Iris pigment epithelial cell (primary cell): ENCODE results near the gene ZNF683.
A peak's percentile ranks its signal among the peaks of the same experiment; 100 is the strongest.
"Not testable (repeated sequence)": the region's sequence is repeated elsewhere in the genome, so short reads cannot be mapped to it uniquely, and the experiment has no call there.

ENCODE experiments used
- DNase-seq: peaks from one replicate; pipeline ENCODE4 v3.0.0-alpha.2; 2011; ENCODE audit warnings: low read depth

ZNF683 gene

DNA sequence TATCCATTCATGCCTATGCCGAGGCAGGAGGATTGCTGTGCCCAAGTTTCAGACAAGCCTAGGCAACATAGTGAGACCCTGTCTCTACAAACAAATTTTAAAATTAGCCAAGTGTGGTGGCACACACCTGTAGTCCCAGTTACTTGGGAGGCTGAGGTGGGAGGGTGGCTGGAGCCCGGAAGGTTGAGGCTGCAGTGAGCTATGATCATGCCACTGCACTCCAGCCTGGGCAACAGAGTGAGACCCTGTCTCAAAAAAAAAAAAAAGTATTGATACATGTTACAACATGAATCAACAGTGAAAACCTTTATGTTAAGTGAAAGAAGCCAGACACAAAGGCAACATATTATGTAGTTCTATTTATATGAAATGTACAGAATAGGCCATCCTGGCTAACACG lies 12.5 kb upstream of the ZNF683 start:
- DNase-seq: not testable (repeated sequence)

GRCh38 chr1:26384076-26384475 lies 11.5 kb upstream of the ZNF683 start:
- no peak for DNase-seq

GRCh38 chr1:26378879-26379251 lies 6.3 kb upstream of the ZNF683 start:
- DNase-seq: no peak

DNA sequence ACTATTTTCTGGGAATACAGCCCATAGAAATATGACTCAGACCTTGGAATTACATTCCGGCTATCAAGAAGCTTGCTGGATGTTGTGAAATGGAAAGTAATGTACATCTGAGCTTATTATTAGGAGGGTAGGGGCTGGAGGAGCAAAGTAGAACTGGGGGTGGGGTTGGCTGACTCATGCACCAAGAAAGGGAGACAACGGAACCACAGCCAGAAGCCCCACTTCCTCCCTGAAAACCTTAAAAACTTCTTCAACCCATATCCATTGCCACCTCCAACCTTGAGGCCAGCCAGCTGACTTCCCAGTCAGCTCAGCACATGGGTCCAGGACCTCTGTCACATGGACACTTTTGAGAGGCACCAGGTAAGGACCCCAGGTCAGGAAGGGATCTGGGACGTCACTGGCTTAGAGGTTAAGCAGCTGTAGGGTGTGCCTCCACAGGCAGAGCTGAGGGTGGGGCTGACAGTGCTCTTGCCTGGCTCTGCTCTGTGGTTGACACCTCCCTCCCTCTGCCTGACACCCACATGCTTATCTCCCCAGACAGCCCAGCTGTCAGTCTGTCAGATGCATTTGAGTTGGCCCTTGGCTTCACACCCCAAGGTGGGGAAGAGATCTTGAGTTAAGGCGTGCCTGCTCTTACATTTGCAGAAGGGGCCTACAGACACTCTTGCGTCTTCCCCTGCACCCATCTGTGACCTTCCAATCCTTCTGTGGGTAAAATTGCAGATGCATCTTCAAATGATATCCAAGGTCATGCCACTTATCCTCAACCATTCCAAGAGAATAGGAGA lies 5.7 kb upstream of the ZNF683 start:
- peak; percentile 98 for DNase-seq

GRCh38 chr1:26376050-26376449 lies 3.5 kb upstream of the ZNF683 start:
- DNase-seq: no peak

- peak; percentile 16 for DNase-seq
Observed at GRCh38 chr1:26375081-26375480, 2.5 kb upstream of the ZNF683 start.

DNA sequence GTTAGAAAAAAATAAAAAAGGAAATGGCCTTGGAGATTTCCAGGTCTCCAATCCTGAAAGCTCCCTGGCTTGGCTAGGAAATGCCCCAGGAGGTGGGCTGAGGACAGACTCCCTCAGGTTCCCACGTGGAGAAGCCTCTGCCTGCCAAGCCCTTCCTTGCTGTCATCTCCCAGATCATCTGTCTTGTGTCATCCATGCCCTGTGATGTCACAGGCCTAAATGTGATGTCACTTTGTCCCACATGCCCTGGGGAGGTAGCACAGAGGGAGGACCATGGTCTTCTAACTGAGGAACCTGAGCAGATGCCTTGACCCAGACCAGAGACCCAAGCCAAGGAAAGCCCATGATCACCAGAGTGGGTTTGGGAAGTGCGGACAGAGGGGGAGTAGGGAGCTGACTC lies 1.8 kb upstream of the ZNF683 start:
- DNase-seq: not testable (repeated sequence)

- DNase-seq: no peak
Observed at GRCh38 chr1:26373789-26374188, 1.2 kb upstream of the ZNF683 start.

DNA sequence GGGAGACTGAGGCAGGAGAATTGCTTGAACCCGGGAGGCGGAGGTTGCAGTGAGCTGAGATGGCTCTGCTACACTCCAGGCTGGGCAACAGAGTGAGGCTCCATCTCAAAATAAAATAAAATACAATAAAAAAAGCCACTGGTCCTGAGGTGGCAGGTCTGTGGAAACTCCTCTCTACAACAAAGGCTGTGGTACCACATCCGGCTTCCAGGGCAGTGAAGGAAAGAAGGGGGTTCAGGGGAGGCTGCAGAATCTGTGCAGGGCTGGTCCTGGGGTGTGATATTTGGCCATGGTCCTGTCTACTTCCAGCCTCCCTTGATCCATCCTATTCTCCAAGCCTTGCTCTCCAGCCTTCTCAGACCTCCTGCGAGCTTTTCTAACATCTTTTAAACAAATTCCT lies 731 bp upstream of the ZNF683 start:
- DNase-seq: no peak

GRCh38 chr1:26372039-26372438 lies 511 bp downstream of the ZNF683 start:
- peak; percentile 31 for DNase-seq

DNA sequence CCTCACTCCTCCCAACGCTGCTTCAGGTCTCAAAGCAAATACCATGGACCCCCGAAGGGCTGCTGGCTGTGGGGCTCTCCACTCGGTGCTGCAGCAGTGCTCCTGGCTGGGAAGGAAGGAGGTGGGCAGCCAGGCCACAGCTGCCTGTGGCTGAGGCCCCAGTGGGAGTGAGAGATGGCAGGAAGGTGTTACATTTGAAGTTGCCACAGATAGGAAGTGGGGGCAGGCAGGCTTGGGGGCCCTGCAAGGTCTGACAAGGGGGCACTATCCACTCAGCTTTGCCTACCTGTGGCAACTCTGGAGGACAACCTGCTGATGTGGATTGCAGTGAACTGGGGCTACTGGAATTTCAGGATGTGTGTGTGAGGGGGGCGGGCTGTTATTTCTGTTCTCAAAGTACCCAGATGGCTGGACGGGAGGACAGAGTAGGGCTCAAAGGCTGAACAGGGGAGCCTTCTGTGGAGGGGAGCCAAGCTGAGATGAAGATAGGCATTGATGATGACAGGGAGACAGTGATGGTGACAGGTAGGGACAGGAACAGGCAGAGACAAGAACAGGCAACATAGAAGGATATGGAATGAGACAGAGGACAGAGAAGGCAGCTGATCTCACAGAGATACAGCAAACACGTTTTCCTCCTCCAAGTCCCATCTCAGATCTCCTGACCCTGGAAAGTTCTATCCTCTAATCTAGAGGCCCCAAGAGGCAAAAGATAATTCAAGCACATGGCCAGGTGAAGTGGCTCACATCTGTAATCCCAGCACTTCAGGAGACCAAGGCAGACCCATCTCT lies 1.8 kb downstream of the ZNF683 start:
- no peak for DNase-seq

GRCh38 chr1:26368486-26368885 lies 4.1 kb downstream of the ZNF683 start:
- no peak for DNase-seq

DNA sequence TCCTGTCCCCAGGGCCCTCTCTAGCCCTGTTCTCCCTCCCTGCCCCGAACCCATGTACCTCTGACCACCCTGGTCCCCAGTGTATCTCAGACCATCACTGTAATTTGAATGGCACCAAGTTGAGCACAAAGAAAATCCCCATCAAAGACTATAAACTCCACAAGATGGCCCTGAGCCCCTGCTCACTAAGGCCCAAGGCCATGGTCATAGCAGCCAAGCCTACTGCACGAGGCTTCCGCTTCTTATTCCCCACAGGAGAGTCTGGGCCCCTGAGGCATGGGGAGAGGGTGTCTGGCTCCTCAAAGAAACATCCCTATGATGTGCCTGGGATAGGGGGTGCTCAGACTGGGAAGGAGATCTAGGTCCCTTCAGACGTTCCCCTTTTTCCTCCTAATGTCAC lies 4.5 kb downstream of the ZNF683 start:
- no peak for DNase-seq

GRCh38 chr1:26367441-26367840 lies 5.1 kb downstream of the ZNF683 start:
- no peak for DNase-seq

DNA sequence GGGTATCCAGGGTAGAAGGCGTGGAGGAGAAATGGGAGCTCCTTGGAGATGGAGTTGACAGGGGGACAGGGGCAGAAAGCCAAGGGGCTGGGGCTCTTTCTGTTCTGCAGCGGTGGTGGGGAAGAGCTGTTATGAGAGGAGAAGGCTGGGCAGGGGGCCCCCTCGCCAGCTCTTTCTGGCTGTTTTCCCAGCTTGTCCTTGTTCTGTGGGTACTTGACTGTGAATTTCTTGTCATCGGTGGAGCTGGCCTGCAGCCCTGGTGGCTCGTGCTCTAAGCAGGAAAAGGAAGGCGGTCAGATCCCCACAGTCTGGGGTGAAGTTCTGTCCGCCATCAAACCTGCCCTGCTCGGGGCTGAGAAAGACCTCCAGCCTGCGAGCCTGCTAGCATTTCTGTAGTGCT lies 7.6 kb downstream of the ZNF683 start:
- no peak for DNase-seq

GRCh38 chr1:26363549-26364448 lies 8.8 kb downstream of the ZNF683 start:
- peak; percentile 69 for DNase-seq

DNA sequence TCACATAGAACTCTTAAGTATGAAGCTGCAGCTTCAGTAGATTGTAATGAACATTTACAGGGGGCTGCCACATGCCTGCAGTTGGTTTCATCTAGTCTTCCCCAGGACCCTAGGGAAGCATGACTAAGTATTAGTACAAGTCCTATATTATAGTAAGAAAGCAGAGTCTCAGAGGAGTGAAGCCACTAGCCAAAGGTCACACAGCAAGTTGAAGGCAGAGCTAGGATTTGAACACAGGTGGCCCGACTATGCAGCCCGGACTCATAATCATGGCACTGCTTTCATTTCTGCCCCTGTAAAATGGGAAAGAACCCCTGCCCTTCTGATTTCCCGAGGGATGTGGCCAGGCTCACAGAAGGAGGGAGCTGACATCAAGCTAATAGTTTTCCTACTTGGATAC lies 10.2 kb downstream of the ZNF683 start:
- DNase-seq: no peak

DNA sequence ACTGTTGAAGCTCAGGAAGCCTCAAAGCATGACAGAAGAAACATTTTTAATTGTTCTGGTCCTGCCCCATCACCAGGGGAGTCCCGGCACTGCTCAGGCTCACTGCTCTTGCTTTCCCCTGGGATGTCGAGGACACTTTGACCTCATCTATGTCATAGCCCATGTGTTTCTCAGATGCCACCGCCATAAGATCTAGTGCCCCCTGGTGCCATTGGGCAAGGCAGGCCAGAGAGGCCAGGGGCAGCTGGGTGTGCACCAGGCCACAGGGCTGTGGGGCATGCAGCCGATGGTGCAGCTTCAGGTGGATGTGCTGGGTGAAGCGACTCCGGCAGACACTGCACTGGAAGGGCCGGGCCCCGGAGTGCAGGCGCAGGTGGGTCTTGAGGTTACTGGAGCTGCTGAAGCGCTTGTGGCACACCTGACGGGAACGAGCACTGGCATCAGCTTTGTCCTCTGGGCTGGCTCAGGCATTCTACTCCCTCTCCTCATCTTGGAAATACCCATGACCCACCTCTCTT lies 10.9 kb downstream of the ZNF683 start:
- no peak for DNase-seq

GRCh38 chr1:26360807-26361604 lies 11.5 kb downstream of the ZNF683 start:
- no peak for DNase-seq

GRCh38 chr1:26359981-26360806 lies 12.4 kb downstream of the ZNF683 start:
- no peak for DNase-seq
